WI38 (cell line): ENCODE data around the gene GPBP1L1.
"Not testable (repeated sequence)": the region's sequence is repeated elsewhere in the genome, so short reads cannot be mapped to it uniquely, and the experiment has no call there.

Experiments used
- H3K4me3 ChIP-seq: 2 replicates; pipeline ENCODE4 v1.5.1; 2011; ENCODE audit warnings: low read depth, mild to moderate bottlenecking, control low read depth, low read length
- TF ChIP-seq, protein P1 (sequence below): IDR thresholded peaks from 2 replicates; pipeline ENCODE4 v1.5.1; 2012; ENCODE audit warnings: low read depth, mild to moderate bottlenecking, control low read depth, low read length

The GPBP1L1 gene

DNA sequence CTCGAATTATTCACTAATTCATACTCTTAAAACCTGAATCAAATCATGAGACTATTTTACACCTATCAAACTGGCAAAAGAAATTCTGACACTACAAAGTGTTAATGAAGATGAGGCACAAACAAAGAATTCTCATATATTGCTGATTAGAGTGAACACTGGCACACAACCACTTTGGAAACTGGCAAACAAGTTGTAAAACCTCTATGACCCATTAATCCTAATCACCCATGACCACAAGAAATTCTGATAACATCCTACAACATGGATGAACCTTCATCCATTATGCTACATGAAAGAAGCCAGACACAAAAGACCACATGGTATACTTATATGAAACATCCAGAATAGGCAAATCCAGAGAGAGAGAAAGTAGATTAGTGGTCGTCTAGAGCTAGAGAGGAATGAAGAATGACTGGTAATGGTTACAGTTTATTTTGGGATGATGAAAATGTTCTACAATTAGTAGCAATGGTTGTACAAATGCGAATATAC lies 8.5 kb downstream of the GPBP1L1 start:
- TF ChIP-seq, protein P1, sequence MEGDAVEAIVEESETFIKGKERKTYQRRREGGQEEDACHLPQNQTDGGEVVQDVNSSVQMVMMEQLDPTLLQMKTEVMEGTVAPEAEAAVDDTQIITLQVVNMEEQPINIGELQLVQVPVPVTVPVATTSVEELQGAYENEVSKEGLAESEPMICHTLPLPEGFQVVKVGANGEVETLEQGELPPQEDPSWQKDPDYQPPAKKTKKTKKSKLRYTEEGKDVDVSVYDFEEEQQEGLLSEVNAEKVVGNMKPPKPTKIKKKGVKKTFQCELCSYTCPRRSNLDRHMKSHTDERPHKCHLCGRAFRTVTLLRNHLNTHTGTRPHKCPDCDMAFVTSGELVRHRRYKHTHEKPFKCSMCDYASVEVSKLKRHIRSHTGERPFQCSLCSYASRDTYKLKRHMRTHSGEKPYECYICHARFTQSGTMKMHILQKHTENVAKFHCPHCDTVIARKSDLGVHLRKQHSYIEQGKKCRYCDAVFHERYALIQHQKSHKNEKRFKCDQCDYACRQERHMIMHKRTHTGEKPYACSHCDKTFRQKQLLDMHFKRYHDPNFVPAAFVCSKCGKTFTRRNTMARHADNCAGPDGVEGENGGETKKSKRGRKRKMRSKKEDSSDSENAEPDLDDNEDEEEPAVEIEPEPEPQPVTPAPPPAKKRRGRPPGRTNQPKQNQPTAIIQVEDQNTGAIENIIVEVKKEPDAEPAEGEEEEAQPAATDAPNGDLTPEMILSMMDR = no peak
- H3K4me3 ChIP-seq = no peak overlapping the region

DNA sequence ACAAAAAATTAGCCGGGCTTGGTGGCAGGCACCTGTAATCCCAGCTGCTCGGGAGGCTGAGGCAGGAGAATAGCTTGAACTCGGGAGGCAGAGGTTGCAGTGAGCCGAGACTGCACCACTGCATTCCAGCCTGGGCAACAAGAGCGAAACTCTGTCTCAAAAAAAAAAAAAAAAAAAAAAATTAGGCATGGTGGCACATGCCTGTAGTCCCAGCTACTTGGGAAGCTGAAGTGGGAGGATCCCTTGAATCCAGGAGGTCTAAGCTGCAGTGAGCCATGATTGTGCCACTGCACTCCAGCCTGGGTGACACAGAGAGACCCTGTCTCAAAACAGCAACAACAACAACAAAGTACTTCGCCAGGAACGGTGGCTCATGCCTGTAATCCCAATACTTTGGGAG lies 9.8 kb downstream of the GPBP1L1 start:
- not testable (repeated sequence) for H3K4me3 ChIP-seq

DNA sequence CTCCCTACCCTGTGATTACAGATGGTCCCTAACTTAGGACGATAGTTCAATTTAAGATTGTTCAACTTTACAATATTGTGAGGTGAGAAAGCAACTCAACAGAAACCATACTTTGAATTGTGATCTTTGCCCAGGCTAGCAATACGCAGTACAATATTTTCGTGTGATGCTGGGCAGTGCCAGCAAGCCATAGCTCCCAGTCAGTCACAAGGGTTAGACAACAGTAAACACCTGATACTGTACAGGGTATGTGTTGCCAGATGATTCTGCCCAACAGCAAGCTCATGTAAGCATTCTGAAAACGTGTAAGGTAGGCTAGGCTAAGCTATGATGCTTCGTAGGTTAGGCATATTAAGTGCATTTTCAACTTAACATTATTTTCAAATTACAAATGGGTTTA lies 11.9 kb downstream of the GPBP1L1 start:
- no peak overlapping the region for H3K4me3 ChIP-seq
- TF ChIP-seq, protein P1 = no peak

DNA sequence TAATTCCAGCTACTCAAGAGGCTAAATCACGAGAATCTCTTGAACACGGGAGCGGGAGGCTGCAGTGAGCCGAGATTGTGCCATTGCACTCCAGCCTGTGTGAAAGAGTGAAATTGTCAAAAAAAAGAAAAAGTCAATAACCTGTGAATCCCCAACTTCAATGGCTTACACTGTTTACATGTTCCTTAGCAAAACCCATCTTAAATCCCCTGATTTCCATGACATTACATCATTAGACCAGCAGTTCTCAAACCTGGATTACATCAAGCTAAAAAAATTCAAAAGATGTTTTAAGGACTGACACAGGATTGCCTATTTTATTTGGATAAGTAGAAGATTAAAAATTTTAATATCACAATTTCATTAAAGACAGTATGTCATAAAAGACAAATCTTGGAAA lies 12.4 kb downstream of the GPBP1L1 start:
- H3K4me3 ChIP-seq = no peak overlapping the region
- TF ChIP-seq, protein P1 = no peak

DNA sequence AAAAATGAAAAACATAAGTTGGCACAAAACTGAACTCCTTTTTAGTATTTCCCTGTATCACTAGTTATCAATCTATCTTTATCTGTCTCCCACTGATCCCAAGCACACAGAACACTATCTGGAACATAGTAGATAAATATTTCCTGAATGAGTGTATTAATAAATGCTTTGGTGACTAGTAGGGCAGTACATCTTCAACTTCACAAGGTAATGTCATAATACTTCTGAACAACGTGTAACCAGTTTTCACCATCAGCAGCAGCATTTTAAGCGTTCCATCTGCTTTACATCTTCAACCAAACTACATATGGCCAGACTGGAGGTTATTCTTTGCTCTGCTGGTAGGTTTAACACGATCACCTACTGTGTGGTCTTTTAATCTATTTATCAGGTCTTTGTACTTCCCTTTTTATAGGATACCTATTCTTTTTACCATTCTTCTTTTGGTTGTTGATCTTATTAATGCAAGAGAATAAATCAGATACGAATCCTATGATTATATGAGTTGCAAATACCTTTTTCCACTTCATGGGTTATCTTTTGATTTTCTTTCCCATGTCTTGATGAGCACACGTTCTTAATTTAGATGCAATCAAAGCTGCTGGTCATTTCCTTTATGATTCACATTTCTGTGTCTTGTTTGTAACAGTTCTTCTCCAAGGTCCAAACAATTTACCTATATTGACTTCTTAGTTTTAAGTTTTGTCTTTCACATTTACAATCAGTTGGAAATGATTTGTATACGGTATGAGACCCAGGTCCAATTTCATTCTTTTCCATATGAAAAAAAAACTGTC lies 16.3 kb downstream of the GPBP1L1 start:
- H3K4me3 ChIP-seq = no peak overlapping the region
- TF ChIP-seq, protein P1 = no peak

DNA sequence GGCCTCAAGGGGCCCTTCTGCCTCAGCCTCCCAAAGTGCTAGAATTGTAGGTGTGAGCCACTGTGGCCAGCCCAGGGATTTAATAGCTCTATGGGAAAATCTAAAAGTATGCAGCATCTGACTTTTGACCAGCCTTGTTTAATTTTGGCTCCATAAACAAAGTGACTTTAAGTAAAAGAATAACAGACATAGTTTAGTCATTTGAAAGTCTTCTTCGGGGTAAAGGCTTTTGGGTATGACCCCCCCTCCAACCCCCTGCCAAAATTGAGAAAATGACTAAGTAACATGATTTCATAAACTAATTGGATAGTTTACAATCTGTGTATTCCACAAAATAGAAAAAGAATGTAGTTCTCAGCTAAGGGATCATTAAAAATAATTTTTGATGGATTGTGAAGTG lies 17.0 kb downstream of the GPBP1L1 start:
- no peak overlapping the region for H3K4me3 ChIP-seq
- TF ChIP-seq, protein P1 = no peak

DNA sequence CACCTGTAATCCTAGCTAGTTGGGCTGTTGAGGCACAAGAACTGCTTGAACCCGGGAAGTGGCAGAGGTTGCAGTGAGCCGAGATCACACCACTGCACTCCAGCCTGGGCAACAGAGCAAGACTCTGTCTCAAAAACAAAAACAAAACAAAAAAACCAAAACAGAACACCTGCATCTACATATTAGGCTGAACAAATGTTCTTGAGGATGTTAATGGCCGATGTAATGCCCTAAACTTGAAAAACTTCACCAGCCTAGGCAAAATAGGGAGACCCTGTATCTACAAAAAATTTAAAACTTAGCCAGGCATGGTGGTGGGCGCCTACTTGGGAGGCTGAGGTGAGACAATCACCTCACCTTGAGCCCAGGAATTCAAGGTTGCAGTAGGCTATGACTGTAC lies 17.8 kb downstream of the GPBP1L1 start:
- no peak overlapping the region for H3K4me3 ChIP-seq
- TF ChIP-seq, protein P1 = no peak
